NOMO-1 (cell line): Measurements from ENCODE around the gene SHTN1.

Source experiments
- DNase-seq, 2 experiments: peaks; one replicate each; lab custom pipeline; 2025; ENCODE audit not compliant: unreplicated experiment in 2 of 2; lab: John Stamatoyannopoulos, UW

Gene SHTN1

GRCh38 chr10:116878123-116878522 lies 126.9 kb downstream of the SHTN1 start:
- DNase-seq = no peak

DNA sequence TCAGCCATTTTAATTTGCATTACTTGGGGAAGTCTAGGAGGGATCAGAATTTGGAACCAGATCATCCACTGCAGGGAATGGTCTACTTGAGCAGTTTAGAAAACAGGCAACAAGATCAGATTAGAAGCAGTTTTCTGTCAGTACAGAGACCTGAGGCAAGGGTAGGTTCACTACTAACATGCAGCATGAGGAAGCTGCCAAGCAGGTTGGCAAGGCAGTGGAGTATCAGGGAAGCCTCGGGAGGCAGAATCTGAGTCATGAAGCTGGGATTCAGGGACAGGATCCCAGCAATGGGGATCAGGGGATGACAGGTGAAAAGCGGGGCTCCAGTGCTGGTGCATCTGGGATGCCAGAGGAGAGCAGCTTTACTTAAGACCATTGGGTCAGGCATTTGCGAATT lies 127.6 kb downstream of the SHTN1 start:
- DNase-seq = no peak

DNA sequence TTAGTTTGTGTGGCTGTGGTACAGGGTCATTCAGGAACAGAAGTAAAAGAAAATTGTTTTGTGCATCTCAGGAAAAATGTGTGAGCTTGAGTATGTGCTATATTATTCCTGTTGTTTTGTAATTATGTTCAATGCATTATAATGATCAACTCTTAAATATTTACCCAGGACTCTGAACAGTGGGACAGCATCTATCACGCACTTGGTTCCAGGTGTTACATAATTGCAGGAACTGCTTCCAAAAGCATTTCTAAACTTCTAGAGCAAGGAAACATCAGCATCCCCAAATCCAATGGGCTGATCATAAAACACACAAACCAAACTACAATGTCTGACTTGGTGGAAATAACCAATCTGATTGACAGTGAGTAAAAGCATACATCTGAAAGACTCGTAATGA lies 129.1 kb downstream of the SHTN1 start:
- no peak for DNase-seq

DNA sequence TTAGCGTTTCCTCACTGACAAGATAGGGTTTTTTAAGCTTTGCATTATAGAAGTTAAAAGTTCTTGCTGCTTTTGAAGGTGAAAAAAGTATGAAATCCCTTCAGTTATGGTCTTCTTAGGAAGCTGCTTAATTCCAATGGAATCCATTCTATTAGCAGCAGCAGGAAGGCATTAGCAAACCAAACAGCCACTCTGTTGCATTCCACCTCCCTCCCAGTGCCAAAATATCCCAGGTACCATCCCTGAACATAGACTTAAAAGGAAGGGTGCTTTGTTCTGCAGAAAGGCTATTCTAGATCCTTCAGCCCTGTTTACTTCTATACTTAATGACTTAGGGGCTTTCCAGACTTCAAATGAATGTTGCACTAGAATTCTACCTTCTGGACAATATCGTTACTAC lies 131.9 kb downstream of the SHTN1 start:
- no peak for DNase-seq

DNA sequence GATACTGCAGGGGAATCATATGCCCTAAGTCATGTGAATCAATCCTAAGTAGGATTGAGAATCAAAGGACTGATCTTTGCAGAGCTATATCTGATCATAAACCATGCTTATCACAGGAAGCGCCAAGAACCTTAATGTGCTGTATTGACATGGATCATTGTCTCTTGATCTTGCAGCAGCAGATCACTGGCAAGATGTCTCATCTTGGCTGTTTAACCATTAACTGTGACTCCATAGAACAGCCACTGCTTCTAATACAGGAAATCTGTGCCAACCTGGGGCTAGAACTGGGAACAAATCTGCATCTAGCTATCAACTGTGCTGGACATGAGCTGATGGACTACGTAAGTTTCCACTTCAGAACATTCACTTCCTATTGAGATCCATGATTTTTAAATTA lies 134.0 kb downstream of the SHTN1 start:
- no peak for DNase-seq

DNA sequence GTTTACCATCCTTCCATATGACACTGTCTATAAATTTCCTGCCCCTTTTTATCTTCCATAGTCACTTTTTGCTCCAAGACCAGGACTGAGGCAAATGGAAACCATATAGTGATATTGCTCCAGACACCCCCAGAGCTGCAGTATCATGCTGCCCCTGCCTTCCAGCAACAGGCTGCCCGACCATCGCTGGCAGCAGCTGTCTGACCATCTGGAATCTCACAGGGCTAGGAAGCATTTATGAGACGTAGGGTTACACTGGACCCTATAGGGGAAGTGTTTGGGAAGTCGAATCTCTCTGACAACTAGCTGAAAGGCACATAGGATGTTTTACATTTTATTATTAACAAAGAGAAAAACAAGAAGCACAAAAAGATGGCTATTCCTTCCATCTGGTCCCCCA lies 136.3 kb downstream of the SHTN1 start:
- no peak for DNase-seq

DNA sequence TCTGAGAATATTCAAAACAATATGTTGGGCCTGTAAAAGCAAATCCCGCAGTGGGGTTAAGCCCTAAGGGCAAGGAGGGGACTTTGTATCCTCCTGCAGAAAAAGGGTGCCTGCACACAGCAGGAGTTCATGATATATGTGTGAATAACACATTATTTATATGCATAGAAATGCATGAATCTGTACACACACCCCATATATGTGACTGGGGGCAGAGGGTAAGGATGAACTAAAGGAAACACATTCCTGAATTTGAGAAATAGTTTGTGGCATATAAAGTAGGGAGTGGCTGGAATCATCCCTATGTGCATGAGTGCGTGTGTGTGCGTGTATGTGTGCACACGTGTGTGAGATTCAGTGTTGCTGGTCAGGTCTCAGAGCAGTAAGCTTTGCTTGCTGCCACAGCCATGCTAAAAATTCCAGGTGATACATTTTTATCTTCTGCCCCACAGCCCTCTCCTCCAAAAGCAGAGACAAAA lies 136.8 kb downstream of the SHTN1 start:
- DNase-seq = no peak

DNA sequence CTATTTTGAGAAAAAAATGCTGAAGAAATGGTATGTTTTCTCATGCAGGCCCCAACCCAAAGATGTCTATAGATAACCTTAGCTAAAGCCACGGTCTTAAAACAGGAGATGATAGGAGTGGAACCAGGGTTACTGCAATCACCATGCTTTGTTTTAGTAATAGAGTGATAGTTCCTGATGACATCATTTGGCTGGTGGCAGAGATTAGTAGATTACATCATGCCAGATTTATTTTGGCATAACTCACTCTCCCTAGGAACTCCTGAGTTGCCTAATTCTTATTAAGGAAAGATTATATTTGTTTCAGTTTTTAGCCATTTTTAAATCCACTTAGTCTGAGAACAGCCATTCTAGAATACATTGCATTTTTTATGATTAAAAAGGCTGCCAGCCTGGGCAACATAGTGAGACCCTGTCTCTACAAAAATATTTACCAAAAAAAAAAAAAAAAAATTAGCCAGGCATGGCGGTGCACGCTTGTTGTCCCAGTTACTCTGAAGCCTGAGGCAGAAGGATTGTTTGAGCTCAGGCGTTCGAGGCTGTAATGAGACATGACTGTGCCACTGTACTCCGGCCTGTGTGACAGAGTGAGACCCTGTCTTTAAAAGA lies 137.9 kb downstream of the SHTN1 start:
- no peak for DNase-seq

GRCh38 chr10:116866066-116866465 lies 138.9 kb downstream of the SHTN1 start:
- no peak for DNase-seq

DNA sequence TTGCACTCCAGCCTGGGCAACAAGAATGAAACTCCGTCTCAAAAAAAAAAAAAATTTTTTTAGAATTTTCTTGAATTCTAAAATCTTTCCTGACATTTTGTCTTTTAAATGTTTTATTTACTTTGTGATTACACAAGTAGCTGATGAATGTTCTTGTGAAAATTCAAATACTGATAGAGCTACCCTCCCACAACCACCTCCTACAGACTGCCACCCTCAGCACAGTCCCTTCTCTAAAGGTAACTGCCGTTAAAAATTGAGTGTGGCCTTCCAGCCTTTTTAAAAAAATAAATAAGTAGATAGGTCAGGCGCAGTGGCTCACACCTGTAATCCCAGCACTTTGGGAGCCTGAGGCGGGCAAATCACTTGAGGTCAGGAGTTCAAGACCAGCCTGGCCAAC lies 140.6 kb downstream of the SHTN1 start:
- DNase-seq = no peak

DNA sequence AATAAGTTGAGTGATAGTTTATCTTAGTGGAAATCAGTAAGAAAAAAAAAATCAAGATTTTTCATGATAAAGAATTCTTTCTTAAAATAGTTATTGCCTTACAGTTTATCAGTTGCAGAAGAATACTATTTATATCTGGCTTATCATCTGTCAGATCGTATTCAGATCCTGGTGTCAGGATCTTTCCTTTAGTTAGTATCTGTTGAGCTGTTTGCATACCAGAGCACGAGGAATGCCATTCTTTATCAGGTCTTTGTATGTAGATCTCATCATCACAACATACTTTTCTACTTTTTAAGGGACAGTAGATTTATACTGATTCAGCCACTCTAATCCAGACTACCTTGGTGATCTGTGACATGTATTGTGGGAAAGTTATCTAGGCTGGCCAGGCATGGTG lies 143.2 kb downstream of the SHTN1 start:
- no peak for DNase-seq

DNA sequence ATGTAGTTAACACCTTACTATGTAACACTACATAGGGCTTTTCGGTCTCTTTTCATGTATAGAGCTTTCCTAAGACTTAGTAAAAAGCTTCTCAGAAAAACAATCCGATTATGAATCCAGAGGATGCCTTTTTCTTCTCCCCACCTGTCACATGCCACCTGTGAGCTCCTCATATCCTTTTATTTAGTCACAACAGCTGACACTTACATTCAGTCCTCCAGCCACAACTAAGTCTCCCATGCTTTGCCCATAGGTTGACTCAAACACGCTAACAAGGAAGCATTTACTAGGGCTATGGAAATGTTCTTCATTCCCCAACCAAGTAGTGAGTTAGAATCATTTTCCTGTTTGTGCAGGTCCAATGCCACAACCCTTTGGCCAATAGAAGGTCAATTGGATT lies 147.8 kb downstream of the SHTN1 start:
- DNase-seq = no peak

DNA sequence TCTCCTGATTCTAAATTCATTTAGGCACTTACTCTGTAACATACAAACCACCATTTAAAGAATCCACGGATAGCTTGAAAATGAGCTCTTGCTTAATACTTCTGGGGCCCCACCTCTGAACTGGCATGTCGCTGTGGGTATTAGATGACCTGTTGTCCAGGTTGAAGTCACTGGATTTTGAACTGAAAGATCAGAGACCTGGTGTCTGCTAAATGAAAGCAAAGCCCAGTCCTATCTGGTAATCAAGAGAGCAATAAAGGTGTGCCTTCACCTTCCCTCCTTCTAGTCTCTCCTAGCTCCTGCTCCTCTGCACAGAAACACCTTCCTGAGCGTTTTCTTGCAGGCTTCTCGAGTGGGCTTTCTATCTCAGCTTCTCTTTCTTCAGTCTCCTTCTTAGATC lies 151.3 kb downstream of the SHTN1 start:
- DNase-seq = no peak

- no peak for DNase-seq
These were observed 151.7 kb downstream of the SHTN1 start for GRCh38 chr10:116853287-116853686.

DNA sequence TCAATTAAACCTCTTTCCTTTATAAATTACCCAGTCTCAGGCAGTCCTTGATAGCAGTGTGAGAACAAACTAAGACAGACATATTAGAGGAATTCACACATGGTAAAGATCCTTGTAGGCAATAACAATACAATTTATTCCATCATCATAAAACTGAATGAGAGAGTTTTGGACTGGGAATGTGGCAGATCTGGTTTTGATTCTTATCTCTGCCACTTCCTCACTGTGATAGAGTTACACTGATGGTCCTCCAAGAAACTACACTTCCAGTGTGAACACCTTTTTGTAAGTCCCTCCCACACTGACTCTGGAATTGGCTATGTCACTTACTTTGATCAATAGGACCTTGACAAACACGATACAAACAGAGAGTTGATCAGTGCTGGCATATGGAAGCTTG lies 152.7 kb downstream of the SHTN1 start:
- no peak for DNase-seq

- DNase-seq = no peak
These were observed 154.9 kb downstream of the SHTN1 start for GRCh38 chr10:116850058-116850611.

- no peak for DNase-seq
These were observed 155.5 kb downstream of the SHTN1 start, which contains the start of gene ENO4 for GRCh38 chr10:116849248-116850057. Gene ENO4 (plus strand): TSS chr10:116849499. CDS start chr10:116849567, 68 bp downstream.

- DNase-seq = no peak
These were observed 156.1 kb downstream of the SHTN1 start for GRCh38 chr10:116848944-116849247.

DNA sequence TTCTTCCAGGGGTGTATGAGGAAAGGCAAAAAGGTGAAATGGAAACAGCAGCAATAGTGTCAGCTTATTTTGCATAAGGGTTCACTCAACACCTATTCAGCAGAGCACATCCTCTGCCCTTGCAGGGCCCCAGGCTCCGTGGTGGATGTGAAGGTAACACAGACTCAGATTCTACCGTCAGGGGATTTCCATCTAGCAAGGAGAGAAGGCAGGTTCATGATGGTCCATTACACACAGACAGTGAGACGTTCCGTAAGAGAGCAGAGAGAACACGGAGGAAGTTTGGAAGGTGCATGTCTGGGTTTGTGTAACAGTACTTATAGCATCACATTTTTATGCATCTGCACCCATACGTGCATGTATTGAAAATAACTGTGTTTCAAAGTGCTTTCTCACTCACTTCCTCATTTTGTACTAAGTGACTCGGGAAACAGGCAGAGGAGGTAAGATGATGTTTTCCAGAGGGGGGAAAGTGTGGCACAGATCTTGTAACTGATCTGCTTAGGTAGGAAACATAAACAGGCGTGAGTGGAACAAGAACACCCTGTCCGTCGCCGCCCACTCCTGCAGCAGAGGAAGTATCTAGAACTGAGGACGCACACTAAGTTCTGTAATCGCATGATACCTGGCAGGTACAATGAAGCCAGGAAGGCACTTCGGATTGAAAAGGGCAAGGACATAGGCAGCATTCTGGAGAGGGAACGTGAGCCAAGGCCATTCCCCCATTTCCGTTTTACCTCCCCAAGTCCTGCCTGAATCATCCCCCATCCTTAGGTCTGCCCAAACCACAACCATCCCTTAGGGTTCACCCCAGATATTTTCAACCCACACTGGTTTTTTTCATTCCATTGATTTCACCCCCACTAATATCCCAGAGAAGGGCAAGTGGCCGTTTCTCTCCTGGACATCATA lies 156.7 kb downstream of the SHTN1 start:
- peak in 1 of 2 experiments; percentile 37 for DNase-seq

DNA sequence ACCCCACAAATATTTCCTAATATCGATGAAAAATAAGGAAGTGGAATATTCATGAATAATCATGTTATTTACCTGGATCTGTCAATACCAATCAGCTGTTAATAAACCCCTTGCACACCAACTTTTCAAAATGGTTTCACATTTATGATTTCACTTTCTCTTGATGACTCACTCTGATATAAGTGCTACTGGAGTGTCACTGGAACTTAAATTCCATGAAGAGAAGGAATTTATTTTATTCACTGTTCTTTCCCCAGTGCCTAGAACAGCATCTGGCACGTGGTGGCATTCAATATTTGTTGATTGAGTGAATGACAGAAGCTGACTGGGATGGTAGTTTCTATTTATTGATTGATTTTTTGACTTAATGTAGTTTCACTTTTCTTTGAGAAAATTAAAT lies 159.2 kb downstream of the SHTN1 start:
- no peak for DNase-seq

DNA sequence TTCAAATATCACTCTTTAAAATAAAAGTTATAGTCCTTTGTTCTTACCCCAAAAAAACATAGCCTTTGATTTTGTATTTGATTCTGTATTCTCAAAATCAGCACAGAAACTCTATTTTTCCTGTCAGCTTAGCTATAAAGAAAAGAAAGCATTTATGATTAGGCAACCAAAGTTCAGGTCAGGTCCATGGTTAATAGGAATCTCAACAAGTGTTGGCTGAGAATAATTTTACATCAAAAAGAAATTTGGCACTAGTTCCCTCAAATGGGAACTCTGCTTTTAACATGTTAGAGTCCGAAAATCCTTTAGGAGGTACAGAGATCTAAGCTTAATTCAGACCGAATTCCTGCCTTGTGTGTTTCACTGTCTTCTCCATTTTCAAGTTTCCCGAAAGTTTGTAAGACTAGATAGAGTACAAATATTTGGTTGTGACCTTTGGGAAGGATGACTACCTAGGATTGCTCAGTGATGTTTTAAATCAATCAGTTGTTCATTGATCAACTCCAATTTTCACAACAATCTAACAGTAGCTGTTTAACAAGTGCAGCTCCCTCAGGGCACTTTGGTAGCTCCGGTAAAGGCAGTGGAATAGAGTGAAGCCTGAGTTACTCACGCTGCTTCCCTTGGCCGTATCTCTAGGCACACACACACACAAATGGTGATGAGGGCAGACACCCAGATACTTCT lies 164.5 kb downstream of the SHTN1 start:
- no peak for DNase-seq
